ENCODE results near the gene GPC6.

GPC6 gene

DNA sequence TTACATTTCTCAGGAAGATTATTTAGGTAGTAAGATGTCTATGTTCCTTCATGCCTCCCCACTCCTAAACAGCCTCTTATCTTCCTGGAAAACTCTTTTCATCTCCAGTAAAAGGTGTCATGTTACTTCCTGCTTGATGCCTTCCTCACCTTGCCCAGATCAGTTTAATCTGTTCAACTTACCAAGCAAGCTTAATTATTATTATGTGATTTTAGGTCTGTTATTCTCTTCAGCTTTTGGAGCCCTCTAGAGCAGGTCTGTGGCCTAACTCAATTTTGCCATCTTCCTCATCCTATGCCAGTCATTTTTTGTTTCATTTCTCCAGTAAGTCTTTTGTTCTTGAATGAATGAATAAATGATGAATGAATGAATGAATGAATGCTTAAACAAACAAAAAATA lies 724.5 kb downstream of the GPC6 start:
- peak; percentile 11 for DNase-seq

DNA sequence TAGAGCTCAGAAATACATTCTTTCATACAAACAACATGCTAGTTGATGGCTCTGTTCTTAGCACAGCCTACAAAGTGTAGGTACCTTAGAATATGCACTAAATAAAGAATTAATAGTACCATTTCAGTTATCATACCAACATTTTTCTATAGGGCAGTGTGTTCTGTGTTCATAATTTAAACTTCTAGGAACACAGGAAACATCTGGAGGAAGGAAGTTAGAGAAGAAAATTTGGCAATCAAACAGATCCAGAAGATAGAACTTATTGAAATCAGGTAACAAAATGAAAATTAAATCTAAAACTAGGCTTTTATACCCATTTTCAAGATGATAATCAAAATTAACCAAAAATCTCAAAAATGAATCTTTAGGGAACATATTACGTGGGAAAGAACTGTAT lies 725.3 kb downstream of the GPC6 start:
- no peak for DNase-seq

DNA sequence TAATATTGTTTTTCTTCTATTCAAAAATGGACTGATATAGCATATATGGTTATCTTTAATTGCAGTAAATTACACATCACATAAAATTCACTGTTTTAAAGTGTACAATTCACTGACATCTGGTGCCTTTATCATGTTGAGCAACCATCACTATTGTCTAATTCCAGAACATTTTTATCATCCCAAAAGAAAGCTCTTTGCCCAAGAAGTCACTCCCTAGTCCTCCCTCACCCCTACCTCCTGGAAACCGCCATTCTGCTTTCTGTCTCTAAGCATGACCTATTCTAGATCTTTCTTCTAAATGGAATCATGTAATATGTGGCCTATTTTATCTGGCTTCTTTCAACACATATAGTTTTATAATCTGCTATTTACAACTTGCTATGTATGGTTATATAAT lies 727.2 kb downstream of the GPC6 start:
- no peak for DNase-seq

DNA sequence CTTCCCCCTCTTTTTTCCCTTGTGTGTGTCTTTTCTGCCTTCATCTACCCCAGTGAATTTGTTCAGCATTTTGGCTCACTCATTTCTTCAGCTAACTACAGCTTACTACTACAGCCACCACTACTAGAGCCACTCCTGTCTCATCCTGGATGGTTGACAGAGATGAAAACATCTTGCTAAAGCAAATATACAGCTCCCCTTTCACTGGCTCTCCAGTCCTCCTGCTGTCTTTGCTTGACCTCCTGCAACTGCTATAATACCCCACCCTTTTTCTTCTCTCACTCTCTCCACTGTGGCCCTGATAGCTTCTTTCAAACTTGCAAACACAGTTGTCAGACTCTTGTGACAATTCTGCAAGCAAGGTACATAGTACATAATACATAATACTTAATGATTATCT lies 729.3 kb downstream of the GPC6 start:
- DNase-seq = no peak

DNA sequence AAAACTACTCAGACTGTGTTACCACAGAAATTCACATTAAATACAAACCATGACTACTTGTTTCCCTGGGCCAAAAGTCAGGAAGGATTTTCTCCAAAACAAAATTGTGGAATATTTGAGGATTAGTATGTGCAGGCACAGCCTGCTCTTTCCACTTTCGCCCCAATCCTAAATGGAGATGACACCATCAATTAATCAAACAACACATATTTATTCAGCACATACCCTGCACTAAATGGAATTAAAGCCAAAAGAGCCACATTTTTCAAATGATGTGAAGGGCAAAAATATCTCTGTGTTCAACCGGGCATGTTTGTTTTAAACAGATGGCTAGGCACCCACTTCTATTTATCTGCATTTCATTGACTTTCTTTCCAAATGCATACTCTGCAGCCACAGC lies 729.8 kb downstream of the GPC6 start:
- DNase-seq = no peak

DNA sequence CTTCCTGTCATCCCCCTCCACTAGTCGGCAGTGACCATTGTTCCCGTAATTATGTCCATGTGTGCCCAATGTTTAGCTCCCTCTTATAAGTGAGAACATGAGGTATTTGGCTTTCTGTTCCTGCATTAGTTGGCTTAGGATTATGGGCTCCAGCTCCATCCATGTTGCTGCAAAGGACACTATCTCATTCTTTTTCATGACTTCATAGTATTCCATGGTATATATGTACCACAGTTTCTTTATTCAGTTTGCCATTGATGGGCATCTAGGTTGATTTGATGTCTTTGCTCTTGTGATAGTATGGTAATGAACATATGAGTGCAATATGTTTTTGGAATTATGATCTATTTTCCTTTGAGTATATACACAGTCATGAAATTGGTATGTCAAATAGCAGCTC lies 730.8 kb downstream of the GPC6 start:
- no peak for DNase-seq

DNA sequence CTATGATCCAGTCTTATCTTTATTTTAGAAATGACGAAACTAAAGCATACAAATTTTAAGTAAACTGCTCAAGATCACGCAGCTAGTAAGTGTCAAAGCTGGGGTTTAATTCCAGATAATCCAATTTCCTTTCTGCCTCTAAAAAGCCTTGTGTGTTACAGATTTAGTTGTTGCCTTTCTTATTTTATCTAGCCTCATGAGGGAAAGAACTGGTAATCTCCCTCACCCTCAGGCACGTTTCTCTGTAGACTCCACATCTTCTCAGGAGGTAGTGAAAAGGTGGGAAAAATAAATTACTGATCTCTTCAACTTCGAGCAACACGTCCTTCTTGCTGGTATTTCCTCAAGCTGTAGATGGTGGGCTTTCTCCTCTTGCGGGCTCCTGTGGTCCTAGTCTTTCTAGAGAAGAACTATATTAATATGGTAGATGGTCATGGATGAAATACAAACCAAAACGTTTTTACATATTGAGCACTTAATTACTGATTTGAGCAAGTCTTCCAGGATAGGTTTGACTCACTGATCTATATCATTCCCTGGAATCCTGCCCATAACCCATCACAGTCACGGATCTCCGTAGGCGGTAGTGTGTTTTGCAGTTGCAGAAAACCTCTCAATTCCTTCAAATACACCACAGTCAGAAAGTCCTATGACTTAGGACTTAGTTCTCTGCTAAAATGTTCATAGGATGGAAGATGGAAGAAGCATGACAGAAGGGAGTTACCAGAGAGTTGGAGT lies 733.4 kb downstream of the GPC6 start:
- no peak for DNase-seq

DNA sequence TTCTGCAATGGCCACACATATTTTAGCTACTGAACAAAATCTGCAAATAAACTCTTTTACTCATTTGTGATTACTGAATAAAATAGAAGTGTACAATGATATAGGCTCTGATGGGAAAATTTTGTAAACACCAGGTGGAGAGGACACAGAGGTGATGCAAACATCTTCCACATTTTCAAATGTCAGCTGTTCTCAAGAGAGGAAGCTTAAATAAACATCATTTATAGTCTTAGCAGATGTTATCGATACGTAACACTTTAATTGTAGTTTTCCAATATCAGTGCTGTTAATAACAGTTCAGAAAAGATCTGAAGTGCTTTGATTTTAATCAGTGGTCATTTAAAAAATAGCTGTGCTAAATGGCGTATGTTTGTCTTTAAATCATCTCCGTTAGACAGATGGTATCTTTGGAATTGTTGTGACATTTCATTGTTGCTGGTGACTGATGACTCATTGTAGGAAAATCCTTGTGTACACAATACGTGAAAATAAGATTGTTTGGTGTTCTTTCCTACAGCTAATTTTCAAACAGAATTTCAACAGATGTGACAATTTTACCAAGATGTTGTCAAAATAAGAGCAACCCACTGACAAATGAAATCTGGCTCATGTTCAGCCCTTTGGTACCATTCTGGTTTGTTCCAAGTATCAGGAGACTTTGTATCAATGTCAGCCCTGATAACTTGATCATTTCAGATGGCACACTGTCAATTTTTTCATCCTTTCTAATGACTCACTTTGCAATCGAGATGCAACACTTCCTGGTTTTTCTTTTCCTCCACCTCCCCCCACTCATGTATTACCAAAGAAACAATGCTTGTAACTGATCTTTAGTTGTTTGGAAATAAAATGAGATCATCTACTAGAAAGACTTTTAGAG lies 736.9 kb downstream of the GPC6 start:
- peak; percentile 63 for DNase-seq

DNA sequence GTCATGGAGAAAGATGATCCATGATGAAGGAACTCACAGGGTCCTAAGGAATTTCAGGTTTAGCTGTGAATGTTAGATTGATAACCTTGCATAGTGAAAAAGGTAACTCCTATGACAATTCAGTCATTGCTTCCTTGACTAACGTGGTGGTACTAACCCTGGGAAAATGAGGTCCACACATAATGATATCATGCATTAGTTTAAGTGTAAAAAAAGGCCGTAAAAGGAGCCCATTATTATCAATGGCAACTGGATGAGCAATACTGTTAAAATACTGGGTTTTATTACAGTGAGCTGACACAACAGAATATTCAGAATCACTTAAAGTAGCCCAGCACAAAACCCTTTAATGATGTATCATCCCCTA lies 737.5 kb downstream of the GPC6 start:
- no peak for DNase-seq

DNA sequence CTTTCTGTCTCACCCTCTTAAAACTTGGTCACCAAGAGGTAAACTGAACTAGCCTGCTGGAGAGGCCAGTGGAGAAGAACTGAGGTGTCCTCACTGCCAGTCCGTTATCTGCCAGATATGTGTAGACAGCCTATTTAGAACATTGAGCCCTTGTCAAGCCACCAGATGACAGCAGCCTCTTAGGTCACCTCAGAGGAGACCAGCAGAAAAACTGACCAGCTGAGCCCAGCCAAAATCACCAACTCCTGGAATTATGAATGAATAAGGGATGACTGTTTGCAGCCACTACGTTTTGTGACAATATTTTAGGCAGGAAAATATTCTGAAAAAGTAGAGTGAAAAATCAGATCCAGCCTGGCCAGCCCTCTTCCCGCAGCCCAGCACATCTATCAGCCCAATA lies 739.0 kb downstream of the GPC6 start:
- DNase-seq = no peak

DNA sequence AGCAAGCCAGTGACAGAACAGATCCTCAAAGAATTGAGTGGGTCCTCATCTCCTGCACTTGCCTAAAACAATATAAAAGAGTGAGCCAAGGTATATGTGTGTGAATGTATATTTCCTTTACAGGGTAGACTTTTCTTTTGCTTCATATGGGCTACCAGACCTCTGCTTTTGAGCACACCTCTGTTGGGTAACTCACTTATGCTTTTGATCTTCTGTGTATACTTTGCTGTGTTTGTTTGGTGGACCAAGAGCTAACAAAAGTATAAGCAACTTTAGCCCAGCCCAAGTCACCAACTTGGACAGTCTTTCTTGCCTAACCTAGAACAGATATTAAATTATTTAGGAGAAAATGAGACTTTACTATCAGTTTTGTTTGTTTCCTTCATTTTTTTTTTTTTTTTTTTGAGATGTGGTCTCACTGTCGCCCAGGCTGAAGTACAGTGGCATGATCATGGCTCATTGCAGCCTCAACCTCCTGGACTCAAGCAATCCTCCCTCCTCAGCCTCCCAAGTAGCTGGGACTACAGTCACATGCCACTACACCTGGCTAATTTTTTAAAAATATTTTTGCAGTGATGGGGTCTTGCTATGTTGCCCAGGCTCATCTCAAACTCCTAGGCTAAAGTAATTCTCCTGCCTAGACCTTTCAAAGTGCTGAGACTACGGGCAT lies 739.8 kb downstream of the GPC6 start:
- DNase-seq = no peak

DNA sequence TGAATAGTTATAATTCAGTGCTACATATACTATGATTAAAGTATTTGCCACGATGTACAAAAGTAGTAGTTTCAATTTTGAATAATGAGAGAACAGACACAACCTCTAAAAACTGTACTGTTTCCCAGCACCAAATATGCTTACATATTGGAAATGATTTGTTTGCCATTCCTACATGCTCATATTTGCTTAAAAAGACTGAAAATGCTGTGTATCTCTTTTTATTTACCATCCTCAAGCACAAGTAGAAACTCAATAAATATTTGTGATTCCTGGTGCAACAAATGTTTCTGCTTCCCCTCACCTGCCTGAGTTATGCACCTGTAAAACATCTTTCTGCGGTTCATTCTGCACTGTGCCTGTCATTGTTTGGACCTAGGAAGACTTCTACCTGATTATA lies 740.7 kb downstream of the GPC6 start:
- no peak for DNase-seq

DNA sequence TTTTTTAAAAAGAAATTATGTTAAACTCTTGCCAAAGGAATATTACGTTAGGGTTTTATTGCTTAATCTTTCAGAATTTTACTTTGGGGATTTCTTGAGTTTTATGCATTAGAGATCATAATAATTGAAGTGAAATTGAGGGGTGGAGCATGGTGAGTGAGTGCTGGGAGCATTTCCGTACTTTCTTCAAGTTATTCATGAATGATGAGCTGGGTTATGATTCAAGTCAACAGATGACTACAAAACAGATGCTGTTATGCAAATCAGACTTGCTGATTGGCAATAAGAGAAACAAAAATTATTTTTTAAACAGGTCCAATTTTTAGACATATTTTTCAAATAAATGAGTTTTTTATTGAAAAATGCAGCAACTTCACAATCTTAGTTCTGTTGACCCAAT lies 748.6 kb downstream of the GPC6 start:
- DNase-seq = no peak

DNA sequence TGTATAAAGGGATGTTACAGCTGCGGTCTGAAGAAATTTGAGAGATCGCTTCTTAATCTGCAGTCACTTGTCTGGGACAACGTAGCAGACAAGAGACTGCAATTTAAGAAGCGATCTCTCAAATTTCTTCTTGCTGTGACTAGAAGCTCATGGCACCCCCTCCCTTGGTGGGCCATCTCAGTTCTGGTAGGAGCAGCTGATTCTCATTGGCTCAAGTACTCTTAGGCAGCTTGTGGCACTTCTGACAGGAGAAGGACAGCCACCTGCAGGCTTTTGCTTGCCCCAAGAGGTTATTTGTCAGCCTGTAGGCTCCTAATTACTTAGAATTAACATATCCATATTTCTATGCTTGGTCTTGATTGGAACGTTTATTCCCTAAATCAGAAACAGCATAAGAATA lies 749.9 kb downstream of the GPC6 start:
- DNase-seq = no peak

DNA sequence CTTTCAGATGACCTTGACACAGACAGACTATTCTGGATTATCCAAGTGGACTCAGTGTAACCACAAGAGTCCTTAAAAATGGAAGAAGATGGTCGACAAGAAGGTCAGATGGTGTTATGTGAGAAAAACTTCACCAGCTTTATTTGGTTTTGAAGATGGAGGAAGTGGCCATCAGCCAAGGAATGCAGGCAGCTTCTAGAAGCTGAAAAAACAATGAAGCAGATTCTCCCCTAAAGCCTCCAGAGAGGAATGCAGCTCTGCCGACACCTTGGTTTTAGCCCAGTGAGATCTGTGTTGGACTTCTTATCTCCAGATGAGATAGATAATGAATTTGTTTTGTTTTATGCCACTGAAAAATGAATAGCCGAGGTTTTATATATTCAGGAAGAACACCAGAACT lies 751.4 kb downstream of the GPC6 start:
- DNase-seq = no peak

DNA sequence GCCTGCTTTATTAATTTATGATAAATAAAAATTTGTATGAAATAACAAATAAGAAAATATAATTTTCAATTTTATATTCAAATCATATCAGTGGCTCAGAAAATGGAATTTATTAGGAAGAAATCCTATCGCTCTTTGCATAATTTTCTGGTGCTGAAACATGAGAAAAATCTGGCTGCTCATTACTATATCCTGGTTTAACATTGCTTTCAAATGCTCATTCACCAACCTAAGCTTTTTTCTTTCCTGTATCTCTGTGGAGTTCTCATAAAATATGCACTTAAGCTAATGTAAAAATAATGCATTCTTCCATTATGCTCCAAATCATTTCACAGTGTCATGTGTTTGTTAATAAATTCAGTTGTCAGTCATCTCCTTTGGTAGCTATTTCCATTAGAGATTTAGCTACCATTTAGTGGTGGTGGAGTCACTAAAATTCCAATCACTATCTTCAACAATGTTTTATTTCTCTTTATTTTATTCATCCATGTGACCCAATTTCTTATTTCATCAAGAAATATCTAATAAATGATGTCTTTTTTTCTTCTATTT lies 754.9 kb downstream of the GPC6 start:
- DNase-seq = no peak

DNA sequence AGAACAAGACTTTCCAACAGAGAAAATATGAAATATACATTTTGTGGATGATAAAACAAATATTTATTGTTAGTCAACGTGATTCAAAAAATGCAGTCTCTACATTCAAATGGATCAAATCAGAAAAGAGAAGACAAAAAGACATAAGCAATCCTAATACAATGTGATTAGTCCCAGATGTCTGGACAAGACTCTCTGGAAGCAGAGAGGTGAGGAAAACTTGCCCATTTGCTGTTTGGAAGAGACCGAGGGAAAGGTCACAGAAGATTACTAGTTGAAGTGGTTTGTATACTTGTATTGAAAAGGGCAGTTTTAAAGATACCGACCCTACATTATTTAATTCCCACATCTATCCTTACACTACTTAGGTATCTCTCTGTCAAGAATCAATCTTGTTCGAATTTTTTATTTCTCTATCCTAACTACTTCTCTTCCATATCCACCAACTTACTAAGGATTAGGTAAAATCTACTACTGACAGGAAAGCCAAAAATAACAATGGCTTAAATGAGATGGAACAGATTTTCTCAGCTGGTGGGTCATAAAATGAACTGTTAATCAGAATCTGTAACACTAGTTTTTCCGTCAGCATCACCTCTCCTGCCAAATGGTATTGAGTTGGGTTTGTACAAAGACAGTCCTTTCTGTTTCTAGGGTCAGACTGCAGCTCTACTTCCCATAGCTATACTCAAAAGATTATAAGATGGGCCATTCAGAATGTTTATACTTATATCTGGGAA lies 755.7 kb downstream of the GPC6 start:
- DNase-seq = no peak

DNA sequence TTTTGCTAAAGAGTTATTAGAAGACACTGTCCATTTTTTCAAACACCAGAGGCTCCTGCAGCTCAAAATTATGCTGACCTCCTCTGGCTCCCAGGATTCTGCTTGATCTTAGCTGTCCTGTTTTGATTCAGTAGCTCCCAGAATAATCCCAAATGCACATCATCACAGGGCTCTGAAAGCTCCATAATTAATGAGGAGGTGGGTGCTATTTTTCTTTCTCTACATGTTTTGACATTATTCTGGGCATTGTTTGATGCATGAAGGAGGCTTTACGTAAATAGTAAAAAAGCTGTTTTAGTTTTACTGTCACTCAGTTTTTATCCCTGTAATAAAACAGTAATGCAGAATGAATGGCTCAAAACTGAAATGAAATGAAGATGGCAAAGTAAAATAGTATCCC lies 757.4 kb downstream of the GPC6 start:
- no peak for DNase-seq

DNA sequence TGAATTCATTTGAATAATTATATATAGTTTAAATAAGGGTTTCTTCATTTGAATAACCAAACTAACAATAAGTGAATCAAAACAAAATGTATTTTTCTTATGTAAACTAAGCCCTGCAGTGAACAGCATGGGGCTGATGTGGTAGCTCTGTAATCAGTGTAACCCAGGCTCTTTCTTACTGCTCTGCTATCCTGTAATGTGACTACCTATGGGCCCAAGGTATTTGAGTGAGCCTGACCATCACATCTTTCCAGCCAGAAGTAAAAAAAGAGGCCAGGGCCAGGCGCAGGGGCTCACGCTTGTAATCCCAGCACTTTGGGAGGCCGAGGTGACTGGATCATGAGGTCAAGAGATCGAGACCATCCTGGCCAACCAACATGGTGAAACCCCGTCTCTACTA lies 758.3 kb downstream of the GPC6 start:
- no peak for DNase-seq

DNA sequence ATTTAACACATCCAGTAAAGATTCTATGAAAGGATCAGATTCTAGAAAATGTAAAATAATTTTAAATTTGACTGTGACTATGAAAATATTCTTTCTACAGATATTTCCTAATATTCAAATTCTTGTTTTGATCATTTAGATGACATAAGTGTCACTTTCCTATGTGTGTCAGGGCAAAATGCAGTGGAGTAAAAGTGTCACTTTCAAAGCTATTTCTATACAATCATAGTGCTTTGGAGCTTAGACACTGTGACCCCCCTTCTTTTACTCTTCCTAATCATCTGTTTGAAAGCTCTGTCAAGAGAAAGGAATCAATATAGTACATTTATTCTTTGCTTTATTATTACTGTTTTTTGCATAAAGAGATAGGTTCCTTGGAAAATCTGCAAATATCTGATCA lies 760.9 kb downstream of the GPC6 start:
- DNase-seq = no peak

DNA sequence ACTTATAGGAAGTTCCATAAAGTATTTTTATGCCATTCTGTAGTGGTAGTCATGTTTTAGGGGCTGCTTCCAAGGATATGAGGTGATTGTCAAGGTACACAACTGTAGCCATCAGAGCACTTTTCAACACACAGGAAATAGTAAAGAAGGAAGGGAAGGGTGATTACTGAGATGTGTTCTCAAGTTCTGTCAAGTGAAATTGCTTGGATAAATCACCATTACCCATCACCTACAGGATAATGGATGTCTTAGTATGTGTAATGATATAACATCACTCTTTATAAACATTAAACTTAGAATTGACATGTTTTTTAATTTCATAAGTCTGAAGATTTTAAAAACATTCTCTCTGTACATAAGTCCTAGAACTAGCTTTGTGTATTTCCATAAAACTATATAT lies 765.0 kb downstream of the GPC6 start:
- no peak for DNase-seq

DNA sequence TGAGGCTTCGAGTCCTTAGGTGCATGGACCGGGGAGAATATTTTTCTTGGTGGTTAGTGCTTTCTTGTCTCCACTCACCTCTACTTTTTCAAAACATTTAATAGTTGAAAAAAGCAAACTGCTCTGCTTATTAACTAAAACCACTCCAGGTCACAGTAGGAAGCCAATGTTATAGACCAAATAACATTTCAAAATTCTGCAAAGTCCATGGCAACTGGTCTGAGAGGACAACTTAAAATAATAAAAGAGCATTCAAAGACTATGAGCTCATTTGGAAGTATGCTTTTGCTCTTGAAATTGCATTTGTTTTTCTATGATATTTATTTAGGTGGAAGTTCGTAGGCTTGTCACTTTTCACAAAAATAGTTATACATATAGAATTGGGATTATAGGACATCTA lies 769.9 kb downstream of the GPC6 start:
- no peak for DNase-seq

DNA sequence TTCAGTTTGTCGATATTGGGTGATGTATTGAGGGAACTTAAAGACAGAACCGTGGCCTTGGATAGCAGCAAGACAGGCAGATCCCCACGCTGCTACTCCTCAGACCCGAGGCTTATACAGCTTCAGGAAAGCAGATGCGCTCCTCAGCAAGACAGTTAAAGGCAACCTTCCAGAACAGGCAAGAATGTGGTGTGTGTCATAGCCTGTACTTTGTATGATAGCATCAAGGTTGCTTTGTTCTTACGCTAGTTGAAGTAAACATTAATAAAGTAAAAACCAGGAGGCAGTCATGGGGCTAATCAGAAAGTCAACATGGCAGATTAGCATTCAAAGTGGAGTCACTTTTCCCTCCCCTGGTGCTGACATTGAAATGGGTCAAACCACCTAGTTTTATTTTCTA lies 779.7 kb downstream of the GPC6 start:
- DNase-seq = no peak
